Fibroblast of villous mesenchyme (primary cell): ENCODE data around the gene OPHN1. TPM values are rescaled to one million over a fixed set of nuclear protein-coding genes. Genes with fewer than 3 reads are reported as not detected.

Experiments used
- DNase-seq: peaks from one replicate; pipeline ENCODE4 v3.0.0-alpha.2; 2010; ENCODE audit warnings: low read depth
- H3K4me3 ChIP-seq: 2 replicates; pipeline ENCODE4 v1.5.1; 2011; ENCODE audit warnings: low read depth, mild to moderate bottlenecking, low read length
- total RNA-seq: library from RNA; depleted of rRNA; stranded (reverse); fragments of >200 nt; gene quantifications from 2 replicates; pipeline ENCODE4 v1.2.3, GENCODE V29; 2012
- TF ChIP-seq, protein P1 (sequence below): IDR thresholded peaks from 2 replicates; pipeline ENCODE4 v1.5.1; 2012; ENCODE audit warnings: low read depth, mild to moderate bottlenecking, low read length; ENCODE audit not compliant: insufficient read depth

The OPHN1 gene
- total RNA-seq, 1 donor: 13.0 TPM

DNA sequence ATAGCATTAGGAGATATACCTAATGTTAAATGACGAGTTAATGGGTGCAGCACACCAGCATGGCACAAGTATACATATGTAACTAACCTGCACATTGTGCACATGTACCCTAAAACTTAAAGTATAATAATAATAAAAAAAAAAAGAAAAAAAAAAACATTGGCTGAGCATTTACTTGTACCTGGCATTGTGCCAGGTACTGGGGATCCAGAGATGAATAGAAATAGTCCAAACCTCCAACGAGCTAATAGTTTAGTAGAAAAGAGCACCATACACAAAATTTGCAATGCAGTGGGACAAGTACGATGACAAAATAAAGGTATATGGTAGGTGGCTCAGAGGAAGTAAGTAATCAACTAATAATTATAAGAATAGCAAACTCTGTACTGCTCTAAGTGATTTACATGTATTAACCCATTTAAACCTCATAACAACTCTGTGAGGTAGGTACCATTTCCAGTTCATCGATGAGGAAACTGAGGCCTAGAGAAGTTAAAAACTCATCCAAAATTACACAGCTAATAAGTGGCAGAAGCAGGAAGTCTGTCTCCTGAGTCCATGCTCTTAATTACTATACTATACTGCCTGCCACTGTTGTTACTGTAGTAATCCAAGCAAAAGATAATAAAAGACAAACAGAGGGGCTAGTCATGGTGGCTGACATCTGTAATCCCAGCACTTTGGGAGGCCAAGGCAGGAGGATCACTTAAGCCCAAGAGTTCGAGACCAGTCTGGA is 319.3 kb downstream of the OPHN1 start:
- TF ChIP-seq, protein P1, sequence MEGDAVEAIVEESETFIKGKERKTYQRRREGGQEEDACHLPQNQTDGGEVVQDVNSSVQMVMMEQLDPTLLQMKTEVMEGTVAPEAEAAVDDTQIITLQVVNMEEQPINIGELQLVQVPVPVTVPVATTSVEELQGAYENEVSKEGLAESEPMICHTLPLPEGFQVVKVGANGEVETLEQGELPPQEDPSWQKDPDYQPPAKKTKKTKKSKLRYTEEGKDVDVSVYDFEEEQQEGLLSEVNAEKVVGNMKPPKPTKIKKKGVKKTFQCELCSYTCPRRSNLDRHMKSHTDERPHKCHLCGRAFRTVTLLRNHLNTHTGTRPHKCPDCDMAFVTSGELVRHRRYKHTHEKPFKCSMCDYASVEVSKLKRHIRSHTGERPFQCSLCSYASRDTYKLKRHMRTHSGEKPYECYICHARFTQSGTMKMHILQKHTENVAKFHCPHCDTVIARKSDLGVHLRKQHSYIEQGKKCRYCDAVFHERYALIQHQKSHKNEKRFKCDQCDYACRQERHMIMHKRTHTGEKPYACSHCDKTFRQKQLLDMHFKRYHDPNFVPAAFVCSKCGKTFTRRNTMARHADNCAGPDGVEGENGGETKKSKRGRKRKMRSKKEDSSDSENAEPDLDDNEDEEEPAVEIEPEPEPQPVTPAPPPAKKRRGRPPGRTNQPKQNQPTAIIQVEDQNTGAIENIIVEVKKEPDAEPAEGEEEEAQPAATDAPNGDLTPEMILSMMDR: no peak
- DNase-seq: no peak
- H3K4me3 ChIP-seq: no peak overlapping the region

DNA sequence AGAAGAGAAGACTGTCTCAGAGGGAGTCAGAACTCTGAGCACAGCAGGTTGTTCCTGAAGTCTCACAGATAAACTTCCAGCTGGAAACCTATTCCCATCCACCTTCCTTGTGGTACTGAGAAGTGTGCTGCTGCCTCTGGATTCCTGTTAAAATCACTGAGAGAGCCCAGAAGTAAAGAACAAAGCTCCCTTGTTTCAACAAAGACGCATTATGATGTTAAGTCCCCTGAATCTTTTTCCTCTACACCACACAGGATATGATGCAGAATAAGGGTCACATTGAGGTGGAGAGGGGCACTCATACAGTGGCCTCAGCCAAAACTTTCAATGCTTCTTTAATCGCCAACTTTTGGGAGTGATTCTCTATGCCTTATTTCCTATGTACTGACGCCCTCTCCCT is 321.0 kb downstream of the OPHN1 start:
- no peak overlapping the region for H3K4me3 ChIP-seq
- no peak for DNase-seq
- TF ChIP-seq, protein P1: no peak

DNA sequence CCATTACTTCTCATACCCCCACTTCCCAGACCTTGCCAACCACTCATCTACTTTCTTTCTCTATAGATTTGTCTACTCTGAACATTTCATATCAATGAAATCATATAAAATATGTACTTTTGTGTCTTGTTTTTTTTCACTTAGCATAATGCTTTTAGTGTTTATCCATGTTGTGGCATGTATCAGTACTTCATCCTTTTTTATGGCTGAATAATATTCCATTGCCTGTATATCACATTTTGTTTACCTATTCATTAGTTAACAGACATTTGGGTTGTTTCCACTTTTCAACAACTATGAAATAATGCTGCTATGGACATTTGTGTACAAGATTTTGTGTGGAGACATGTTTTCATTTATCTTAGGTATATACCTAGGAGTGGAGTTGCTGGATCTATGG is 324.1 kb downstream of the OPHN1 start:
- TF ChIP-seq, protein P1: no peak
- DNase-seq: no peak
- no peak overlapping the region for H3K4me3 ChIP-seq

DNA sequence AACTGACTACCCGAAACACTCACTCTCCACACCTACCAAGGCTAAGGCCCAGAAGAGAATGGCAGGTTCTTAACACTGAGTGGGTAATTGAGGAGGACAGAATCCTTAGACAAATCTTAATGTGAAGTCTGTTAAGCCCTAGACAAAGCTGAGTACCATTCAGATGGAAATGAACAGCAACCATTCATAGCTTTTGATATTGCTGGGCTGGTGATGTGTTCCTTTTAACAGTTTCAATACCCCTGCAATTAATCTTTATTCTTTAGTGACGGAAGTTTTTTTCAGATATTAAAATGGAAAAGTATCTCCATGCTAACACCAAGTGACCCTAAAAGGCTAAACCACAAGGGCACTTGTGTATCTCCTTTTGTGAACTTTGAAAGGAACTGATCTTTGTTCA is 334.9 kb downstream of the OPHN1 start:
- TF ChIP-seq, protein P1: no peak
- H3K4me3 ChIP-seq: no peak overlapping the region

DNA sequence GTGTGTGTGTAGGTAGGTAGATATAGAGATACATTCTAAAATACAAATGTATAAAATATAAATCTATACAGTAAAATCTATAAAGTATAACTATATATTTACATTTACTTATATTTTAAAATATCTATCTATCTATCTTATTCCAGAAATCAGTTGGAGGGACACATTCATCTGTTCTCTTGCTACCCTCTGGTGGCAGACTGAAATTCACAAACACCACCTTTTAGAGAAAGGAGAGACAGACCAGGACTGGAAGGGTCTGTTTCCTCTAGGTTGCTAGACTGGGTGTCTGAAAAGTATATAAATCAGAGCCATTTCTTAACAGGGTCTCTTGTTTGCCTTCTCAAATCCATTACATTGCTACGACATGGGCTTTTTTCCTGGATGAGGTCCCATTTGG is 343.0 kb downstream of the OPHN1 start:
- TF ChIP-seq, protein P1: no peak
- no peak overlapping the region for H3K4me3 ChIP-seq
- no peak for DNase-seq

More for the DNA sequence above, 334.9 kb downstream of the OPHN1 start:
- no peak for DNase-seq

DNA sequence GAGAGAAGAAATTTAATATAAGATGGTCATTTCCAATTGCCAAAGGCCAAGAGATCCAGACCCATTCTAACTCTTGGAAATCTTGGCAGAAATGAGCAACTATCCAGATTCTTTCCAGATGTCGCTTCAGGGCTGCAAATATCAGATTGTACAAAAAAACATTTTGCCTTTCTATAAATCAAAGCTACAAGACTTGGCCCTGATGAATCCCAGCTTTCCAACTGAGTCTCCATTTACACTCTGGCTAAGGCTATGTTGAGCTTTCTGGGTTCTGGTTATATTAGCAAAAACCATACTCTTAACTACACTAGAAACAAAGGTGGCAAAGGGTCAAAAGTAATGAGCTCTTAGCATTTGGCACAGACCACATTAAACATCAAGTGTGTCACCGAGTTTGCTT is 345.8 kb downstream of the OPHN1 start:
- no peak overlapping the region for H3K4me3 ChIP-seq
- no peak for DNase-seq
- TF ChIP-seq, protein P1: no peak

DNA sequence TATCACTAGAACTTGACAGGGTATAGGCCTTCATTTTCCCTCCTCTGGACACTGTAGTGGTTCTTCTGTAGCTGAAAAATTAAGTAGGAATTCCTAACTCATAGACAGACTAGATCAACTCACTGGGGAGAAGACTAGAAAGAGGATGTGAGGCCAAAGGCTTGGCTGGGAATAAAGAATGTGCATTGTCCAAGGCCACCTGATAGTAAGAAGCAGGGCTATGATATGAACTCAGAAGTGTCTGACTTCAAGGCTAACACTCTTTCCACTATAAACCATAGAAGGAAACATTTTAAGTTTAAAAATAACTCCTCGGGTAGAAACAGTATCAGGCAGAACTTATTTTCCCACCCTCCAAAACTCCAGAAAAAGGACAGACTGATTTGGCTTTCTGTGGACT is 346.6 kb downstream of the OPHN1 start:
- no peak for DNase-seq
- no peak overlapping the region for H3K4me3 ChIP-seq
- TF ChIP-seq, protein P1: no peak
